Keratinocyte (primary cell): ENCODE data around the gene CDH18. TPM values are rescaled to one million over a fixed set of nuclear protein-coding genes. Genes with fewer than 3 reads are reported as not detected.

ENCODE experiments used
- DNase-seq: peaks from one replicate; pipeline ENCODE4 v3.0.0-alpha.2; 2011; ENCODE audit warnings: low read depth, missing footprints, low spot score
- FAIRE-seq: peaks from 2 replicates; lab custom pipeline; 2011; peaks lifted over from hg19 to GRCh38; lab: Jason Lieb, UNC
- H2AFZ ChIP-seq: 2 replicates; pipeline ENCODE4 v1.6.0; 2012; ENCODE audit warnings: low read length, control low read depth, inconsistent platforms; ENCODE audit not compliant: control insufficient read depth
- H3K27ac ChIP-seq: 2 replicates; pipeline ENCODE4 v1.5.1; 2011; ENCODE audit warnings: low read length; ENCODE audit not compliant: control insufficient read depth, insufficient read depth
- H3K27me3 ChIP-seq: 3 replicates; pipeline ENCODE4 v1.6.0; 2011; ENCODE audit warnings: low read length; ENCODE audit not compliant: control insufficient read depth, insufficient read depth; ENCODE audit errors: extremely low read depth
- H3K36me3 ChIP-seq, 2 experiments: 2 replicates in 1 of 2; 3 replicates in 1 of 2; pipeline ENCODE4 v1.5.1; 2011; ENCODE audit warnings: low read length in 2 of 2, mild to moderate bottlenecking in 1 of 2; ENCODE audit not compliant: control insufficient read depth in 2 of 2, insufficient read depth in 2 of 2; ENCODE audit errors: extremely low read depth in 1 of 2
- H3K4me1 ChIP-seq: 3 replicates; pipeline ENCODE4 v1.5.1; 2011; ENCODE audit warnings: low read length; ENCODE audit not compliant: control insufficient read depth, insufficient read depth; ENCODE audit errors: extremely low read depth
- H3K4me2 ChIP-seq: 3 replicates; pipeline ENCODE4 v1.6.0; 2011; ENCODE audit warnings: low read depth, low read length; ENCODE audit not compliant: control insufficient read depth, insufficient read depth; ENCODE audit errors: extremely low read depth
- H3K4me3 ChIP-seq, 3 experiments: fragments of 200-600 bp in 1 of 3; sonication (generic) in 1 of 3; 2 replicates in 2 of 3; 3 replicates in 1 of 3; pipeline ENCODE4 v1.5.1; 2011 to 2016; ENCODE audit warnings: low read length in 3 of 3, mild to moderate bottlenecking in 3 of 3, control low read depth in 2 of 3, inconsistent platforms in 1 of 3, low read depth in 1 of 3, mixed read lengths in 1 of 3, mixed run types in 1 of 3, moderate library complexity in 1 of 3; ENCODE audit not compliant: control insufficient read depth in 2 of 3, insufficient read depth in 2 of 3; ENCODE audit errors: extremely low read depth in 1 of 3
- H3K79me2 ChIP-seq: 2 replicates; pipeline ENCODE4 v1.6.0; 2012; ENCODE audit warnings: low read length; ENCODE audit not compliant: control insufficient read depth, insufficient read depth
- H3K9ac ChIP-seq: 3 replicates; pipeline ENCODE4 v1.6.0; 2011; ENCODE audit warnings: low read length; ENCODE audit not compliant: control insufficient read depth, insufficient read depth; ENCODE audit errors: extremely low read depth
- H3K9me1 ChIP-seq: 3 replicates; pipeline ENCODE4 v1.6.0; 2011; ENCODE audit warnings: low read length; ENCODE audit not compliant: control insufficient read depth, insufficient read depth; ENCODE audit errors: extremely low read depth
- H3K9me3 ChIP-seq: 2 replicates; pipeline ENCODE4 v1.5.1; 2012; ENCODE audit warnings: low read depth, low read length; ENCODE audit not compliant: control insufficient read depth
- H4K20me1 ChIP-seq: 3 replicates; pipeline ENCODE4 v1.6.0; 2011; ENCODE audit warnings: low read length; ENCODE audit not compliant: control insufficient read depth, insufficient read depth; ENCODE audit errors: extremely low read depth
- EZH2 ChIP-seq: IDR thresholded peaks from one replicate; pipeline ENCODE4 v1.6.1; 2012; ENCODE audit warnings: inconsistent platforms, mild to moderate bottlenecking, low read length, moderate library complexity
- dilution Hi-C: fragments of 300-500 bp; cut with MboI; formaldehyde crosslinking; loops from one replicate; pipeline ENCODE4 v1.7.0; 2020; ENCODE audit warnings: low sequenced_read_pairs; ENCODE audit not compliant: extremely low pct_ligation_motif_present
- polyA plus RNA-seq, 5 experiments: library from polyadenylated mRNA; depleted of rRNA in 3 of 5; stranded (reverse) in 3 of 5; stranded (forward) in 1 of 5; unstranded in 1 of 5; fragments of >200 nt; gene quantifications; 1 replicate in 1 of 5; 2 replicates in 3 of 5; 3 replicates in 1 of 5; pipeline versions ENCODE4 v1.2.1 to v1.2.3, GENCODE V29; 2011 to 2012; ENCODE audit warnings: missing spikeins in 2 of 5, low read depth in 1 of 5, low replicate concordance in 1 of 5
- TF ChIP-seq, protein P1 (sequence below), 3 experiments: IDR thresholded peaks in 1 of 3; conservative IDR thresholded peaks in 1 of 3; optimal IDR thresholded peaks in 1 of 3; 2 replicates in 2 of 3; 3 replicates in 1 of 3; pipeline versions ENCODE3 to v1.5.1; 2011; ENCODE audit warnings: low read length in 3 of 3, mild to moderate bottlenecking in 3 of 3, moderate library complexity in 2 of 3, control low read depth in 1 of 3, inconsistent platforms in 1 of 3; ENCODE audit not compliant: insufficient read depth in 2 of 3; ENCODE audit errors: extremely low read depth in 1 of 3

Gene CDH18
- polyA plus RNA-seq, 1 donor (not counting 4 experiments of a cell fraction or from before 2014, with no cell fraction given) = 0.41 TPM

DNA sequence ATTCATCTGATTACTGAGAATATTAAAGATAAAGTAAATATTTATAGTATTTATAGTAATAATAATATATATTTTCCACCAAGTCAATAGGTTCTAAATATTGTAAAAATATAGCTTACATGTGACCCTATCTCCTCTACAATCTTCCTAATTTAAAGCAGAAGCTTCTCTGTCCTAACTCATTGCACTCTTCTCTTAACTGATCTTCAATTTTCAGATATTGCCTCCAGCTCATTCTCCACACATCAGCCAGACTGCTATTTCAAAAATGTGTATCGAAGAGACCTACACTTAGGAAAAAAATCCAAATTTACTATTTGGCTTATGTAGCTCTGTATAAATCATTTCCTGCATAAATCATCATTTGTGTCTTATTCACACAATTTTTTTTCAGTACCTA, 47.8 kb downstream of the CDH18 start:
- no peak overlapping the region for H3K4me2 ChIP-seq
- no peaks in the 10 kb centered on the region for H3K4me1 ChIP-seq
- TF ChIP-seq EZH2 = no peak
- TF ChIP-seq, protein P1, sequence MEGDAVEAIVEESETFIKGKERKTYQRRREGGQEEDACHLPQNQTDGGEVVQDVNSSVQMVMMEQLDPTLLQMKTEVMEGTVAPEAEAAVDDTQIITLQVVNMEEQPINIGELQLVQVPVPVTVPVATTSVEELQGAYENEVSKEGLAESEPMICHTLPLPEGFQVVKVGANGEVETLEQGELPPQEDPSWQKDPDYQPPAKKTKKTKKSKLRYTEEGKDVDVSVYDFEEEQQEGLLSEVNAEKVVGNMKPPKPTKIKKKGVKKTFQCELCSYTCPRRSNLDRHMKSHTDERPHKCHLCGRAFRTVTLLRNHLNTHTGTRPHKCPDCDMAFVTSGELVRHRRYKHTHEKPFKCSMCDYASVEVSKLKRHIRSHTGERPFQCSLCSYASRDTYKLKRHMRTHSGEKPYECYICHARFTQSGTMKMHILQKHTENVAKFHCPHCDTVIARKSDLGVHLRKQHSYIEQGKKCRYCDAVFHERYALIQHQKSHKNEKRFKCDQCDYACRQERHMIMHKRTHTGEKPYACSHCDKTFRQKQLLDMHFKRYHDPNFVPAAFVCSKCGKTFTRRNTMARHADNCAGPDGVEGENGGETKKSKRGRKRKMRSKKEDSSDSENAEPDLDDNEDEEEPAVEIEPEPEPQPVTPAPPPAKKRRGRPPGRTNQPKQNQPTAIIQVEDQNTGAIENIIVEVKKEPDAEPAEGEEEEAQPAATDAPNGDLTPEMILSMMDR (optimal IDR thresholded peaks at IDR 0.05 in 1 of 3, IDR thresholded peaks at IDR 0.05 in 1 of 3, conservative IDR thresholded peaks at IDR 0.05 in 1 of 3; ENCODE audit: extremely low read depth in 1 of 3, insufficient read depth in 2 of 3, low read length in 3 of 3) = no peak
- no peaks in the 10 kb centered on the region for H3K27me3 ChIP-seq
- FAIRE-seq (no peak), DNase-seq (no peak)
- dilution Hi-C loops = no loop called here
- H3K9ac ChIP-seq = no peak overlapping the region
- H3K36me3 ChIP-seq = no peaks in the 10 kb centered on the region
- no peak overlapping the region for H3K4me3 ChIP-seq
- no peaks in the 10 kb centered on the region for H4K20me1 ChIP-seq
- H3K9me3 ChIP-seq = no peaks in the 10 kb centered on the region
- H3K9me1 ChIP-seq = no peaks in the 10 kb centered on the region
- H2AFZ ChIP-seq = no peak overlapping the region
- H3K27ac ChIP-seq = no peak overlapping the region
- H3K79me2 ChIP-seq = no peaks in the 10 kb centered on the region

DNA sequence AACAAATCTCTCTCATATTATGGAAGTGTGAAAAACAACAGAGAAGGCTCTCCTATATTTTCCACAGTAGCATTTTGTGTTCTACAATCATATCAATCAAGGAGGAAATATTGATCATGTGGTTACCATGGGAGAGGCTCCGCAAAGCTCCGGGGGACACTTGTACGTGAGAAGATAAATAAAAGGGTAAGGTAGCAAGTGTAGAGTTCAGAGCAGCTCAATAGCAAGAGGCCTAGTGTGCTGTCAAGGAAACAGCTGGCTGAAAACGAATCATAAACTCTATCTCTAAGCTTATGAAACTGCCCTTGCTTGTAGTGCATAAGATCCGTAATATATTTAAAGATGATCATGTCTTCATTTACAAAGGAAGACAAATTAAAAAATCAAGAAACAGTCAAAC, 57.5 kb downstream of the CDH18 start:
- no peak for DNase-seq
- no peak overlapping the region for H3K9ac ChIP-seq
- dilution Hi-C loops = no loop called here
- H3K4me2 ChIP-seq = no peak overlapping the region
- TF ChIP-seq, protein P1 (optimal IDR thresholded peaks at IDR 0.05 in 1 of 3, IDR thresholded peaks at IDR 0.05 in 1 of 3, conservative IDR thresholded peaks at IDR 0.05 in 1 of 3; ENCODE audit: extremely low read depth in 1 of 3, insufficient read depth in 2 of 3, low read length in 3 of 3) = no peak
- no peak for TF ChIP-seq EZH2
- H3K4me1 ChIP-seq = peaks cover 12% of the 10 kb centered on the region
- H3K36me3 ChIP-seq = no peaks in the 10 kb centered on the region
- no peak for FAIRE-seq
- H3K4me3 ChIP-seq = no peak overlapping the region
- no peaks in the 10 kb centered on the region for H3K9me1 ChIP-seq
- no peaks in the 10 kb centered on the region for H3K79me2 ChIP-seq
- no peak overlapping the region for H2AFZ ChIP-seq
- H4K20me1 ChIP-seq = no peaks in the 10 kb centered on the region
- H3K27me3 ChIP-seq = no peaks in the 10 kb centered on the region
- H3K27ac ChIP-seq = no peak overlapping the region
- H3K9me3 ChIP-seq = no peaks in the 10 kb centered on the region
